Choroid plexus epithelial cell (primary cell): ENCODE data around the gene MYLK4.

Experiments used
- DNase-seq: peaks from one replicate; pipeline ENCODE4 v3.0.0-alpha.2; 2010; ENCODE audit warnings: low read depth
- H3K4me3 ChIP-seq: 2 replicates; pipeline ENCODE4 v1.5.1; 2011; ENCODE audit warnings: low read depth, mild to moderate bottlenecking, control low read depth, low read length, moderate library complexity
- CTCF ChIP-seq: conservative IDR thresholded peaks from 2 replicates; pipeline ENCODE4 v1.5.1; 2011; ENCODE audit warnings: low read depth, mild to moderate bottlenecking, control low read depth, inconsistent platforms, low read length, moderate library complexity

The MYLK4 gene

GRCh38 chr6:2780102-2780737 lies 29.5 kb upstream of the MYLK4 start:
- H3K4me3 ChIP-seq: no peak overlapping the region
- DNase-seq: no peak
- no peak for TF ChIP-seq CTCF

GRCh38 chr6:2777249-2777648 lies 26.5 kb upstream of the MYLK4 start:
- no peak for TF ChIP-seq CTCF
- H3K4me3 ChIP-seq: no peak overlapping the region
- DNase-seq: no peak

GRCh38 chr6:2775003-2775402 lies 24.3 kb upstream of the MYLK4 start:
- TF ChIP-seq CTCF: no peak
- DNase-seq: no peak
- H3K4me3 ChIP-seq: no peak overlapping the region

GRCh38 chr6:2773449-2773848 lies 22.7 kb upstream of the MYLK4 start:
- no peak for TF ChIP-seq CTCF
- peak; percentile 62 for DNase-seq
- H3K4me3 ChIP-seq: no peak overlapping the region

- no peak overlapping the region for H3K4me3 ChIP-seq
- no peak for DNase-seq
- no peak for TF ChIP-seq CTCF
These were observed 22.1 kb upstream of the MYLK4 start for GRCh38 chr6:2772840-2773239.

- no peak for DNase-seq
These were observed 20.4 kb upstream of the MYLK4 start for GRCh38 chr6:2771079-2771478.

More at GRCh38 chr6:2771079-2771478, 20.4 kb upstream of the MYLK4 start:
- H3K4me3 ChIP-seq: no peak overlapping the region
- no peak for TF ChIP-seq CTCF
